ENCODE results near the gene ARHGEF3. TPM values are rescaled to one million over a fixed set of nuclear protein-coding genes. Genes with fewer than 3 reads are reported as not detected.

The ARHGEF3 gene
- total RNA-seq, 3 donors from 2014 or later (not counting 1 experiment from before 2014, with no cell fraction given): 112 to 211 (median 135) TPM

DNA sequence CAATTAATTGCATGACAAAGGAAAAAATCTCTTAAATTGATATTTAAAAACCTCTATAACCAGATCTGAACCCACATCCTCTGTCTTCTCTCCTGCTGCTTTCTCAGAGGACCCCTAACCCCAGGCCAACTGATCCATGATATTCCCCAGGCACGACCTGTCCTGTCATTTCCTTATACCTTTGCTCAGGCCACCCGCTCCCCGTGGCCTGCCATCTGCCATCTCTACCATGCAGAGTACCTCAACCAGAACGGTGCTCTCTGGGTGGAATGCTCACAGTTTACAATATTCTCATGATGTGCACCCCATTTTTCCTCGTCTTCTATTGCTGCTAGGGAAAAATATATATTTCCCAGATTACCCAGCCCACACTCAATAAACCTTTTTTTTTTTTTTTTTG lies 57.7 kb downstream of the ARHGEF3 start:
- Mint-ChIP-seq H3K36me3 (peaks cover 36% of the 10 kb centered on the region), H3K9me3 (no peaks in the 10 kb centered on the region), H3K27ac (peak overlapping the region; percentile 77 to 82), H3K4me1 (peaks cover 39 to 57% of the 10 kb centered on the region in 2 donors), H3K27me3 (ENCODE audit: low read depth in 2 of 2) (no peaks in the 10 kb centered on the region), H3K4me3 (no peak overlapping the region)
- ATAC-seq: no peak
- no peak overlapping the region for H3K27ac ChIP-seq (ENCODE audit: low read length)
- H3K4me1 ChIP-seq (ENCODE audit: control insufficient read depth, insufficient read depth, low read length): peaks cover 5% of the 10 kb centered on the region
- TF ChIP-seq, protein P1, sequence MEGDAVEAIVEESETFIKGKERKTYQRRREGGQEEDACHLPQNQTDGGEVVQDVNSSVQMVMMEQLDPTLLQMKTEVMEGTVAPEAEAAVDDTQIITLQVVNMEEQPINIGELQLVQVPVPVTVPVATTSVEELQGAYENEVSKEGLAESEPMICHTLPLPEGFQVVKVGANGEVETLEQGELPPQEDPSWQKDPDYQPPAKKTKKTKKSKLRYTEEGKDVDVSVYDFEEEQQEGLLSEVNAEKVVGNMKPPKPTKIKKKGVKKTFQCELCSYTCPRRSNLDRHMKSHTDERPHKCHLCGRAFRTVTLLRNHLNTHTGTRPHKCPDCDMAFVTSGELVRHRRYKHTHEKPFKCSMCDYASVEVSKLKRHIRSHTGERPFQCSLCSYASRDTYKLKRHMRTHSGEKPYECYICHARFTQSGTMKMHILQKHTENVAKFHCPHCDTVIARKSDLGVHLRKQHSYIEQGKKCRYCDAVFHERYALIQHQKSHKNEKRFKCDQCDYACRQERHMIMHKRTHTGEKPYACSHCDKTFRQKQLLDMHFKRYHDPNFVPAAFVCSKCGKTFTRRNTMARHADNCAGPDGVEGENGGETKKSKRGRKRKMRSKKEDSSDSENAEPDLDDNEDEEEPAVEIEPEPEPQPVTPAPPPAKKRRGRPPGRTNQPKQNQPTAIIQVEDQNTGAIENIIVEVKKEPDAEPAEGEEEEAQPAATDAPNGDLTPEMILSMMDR (IDR thresholded peaks at IDR 0.05): no peak
- no peak overlapping the region for H3K4me3 ChIP-seq (ENCODE audit: low read length)
- H3K9me3 ChIP-seq (ENCODE audit: control insufficient read depth, insufficient read depth, low read length): no peaks in the 10 kb centered on the region
- no peaks in the 10 kb centered on the region for H3K27me3 ChIP-seq (ENCODE audit: control insufficient read depth, insufficient read depth, low read length)
- intact Hi-C loops (cut with micrococcal nuclease): no loop called here
- 91% methylated on average over 5 of the region's 5 CpGs for WGBS (ENCODE audit: insufficient coverage)
- no peak for DNase-seq
- H3K36me3 ChIP-seq (ENCODE audit: control insufficient read depth, insufficient read depth, low read length): peaks cover 87% of the 10 kb centered on the region

DNA sequence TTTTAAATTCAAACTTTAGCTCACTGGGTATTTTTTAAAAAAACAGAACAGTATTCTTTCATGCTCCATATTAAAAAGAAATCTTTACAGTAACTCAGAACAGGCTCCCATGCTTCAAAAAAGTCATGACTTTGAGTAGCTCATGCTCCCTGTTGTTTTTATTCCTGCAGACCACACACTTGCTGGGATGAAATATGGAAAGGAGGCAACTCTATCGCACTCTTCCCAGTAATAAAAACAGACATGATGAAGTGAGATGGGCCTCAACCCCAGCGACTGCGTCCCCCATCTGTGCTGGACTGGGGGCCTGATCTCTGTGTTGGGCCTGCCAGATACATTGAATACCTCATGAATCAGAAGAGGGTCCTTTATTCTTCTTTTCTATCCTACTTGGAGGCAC lies 58.9 kb downstream of the ARHGEF3 start:
- peaks cover 35 to 47% of the 10 kb centered on the region in 2 donors for H3K4me1 Mint-ChIP-seq
- Histone ChIP-seq H3K9me3 (ENCODE audit: control insufficient read depth, insufficient read depth, low read length) (no peaks in the 10 kb centered on the region), H3K4me3 (ENCODE audit: low read length) (no peak overlapping the region), H3K36me3 (ENCODE audit: control insufficient read depth, insufficient read depth, low read length) (peaks cover 85% of the 10 kb centered on the region), H3K27me3 (ENCODE audit: control insufficient read depth, insufficient read depth, low read length) (no peaks in the 10 kb centered on the region), H3K27ac (ENCODE audit: low read length) (no peak overlapping the region), H3K4me1 (ENCODE audit: control insufficient read depth, insufficient read depth, low read length) (peaks cover 5% of the 10 kb centered on the region)
- H3K27me3 Mint-ChIP-seq (ENCODE audit: low read depth in 2 of 2): no peaks in the 10 kb centered on the region
- no peak for ATAC-seq
- DNase-seq: no peak
- peak overlapping the region; percentile 77 to 82 for H3K27ac Mint-ChIP-seq
- no peaks in the 10 kb centered on the region for H3K9me3 Mint-ChIP-seq
- no peak overlapping the region for H3K4me3 Mint-ChIP-seq
- 97% methylated on average over 3 of the region's 3 CpGs for WGBS (ENCODE audit: insufficient coverage)
- TF ChIP-seq, protein P1 (IDR thresholded peaks at IDR 0.05): no peak
- H3K36me3 Mint-ChIP-seq: peaks cover 27% of the 10 kb centered on the region
- intact Hi-C loops (cut with micrococcal nuclease): no loop called here

DNA sequence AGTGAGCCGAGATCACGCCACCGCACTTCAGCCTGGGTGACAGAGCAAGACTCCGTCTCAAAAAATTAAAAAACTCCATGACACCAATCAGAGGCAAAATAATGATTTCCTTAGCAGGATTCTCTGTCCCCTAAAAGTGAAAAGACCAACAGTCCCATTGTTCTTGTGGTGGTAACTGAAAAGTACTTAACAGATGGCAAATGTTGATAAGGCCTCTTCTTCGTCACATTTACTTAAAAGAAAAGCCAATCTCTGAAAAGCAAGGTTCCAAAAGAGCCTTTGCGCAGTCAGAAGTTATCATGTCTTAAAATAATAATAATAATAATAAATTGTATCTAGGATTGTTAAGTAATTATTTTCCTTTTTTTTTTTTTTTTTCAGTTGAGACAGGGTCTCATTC lies 62.7 kb downstream of the ARHGEF3 start:
- Histone ChIP-seq H3K36me3 (ENCODE audit: control insufficient read depth, insufficient read depth, low read length) (peaks cover 84% of the 10 kb centered on the region), H3K27me3 (ENCODE audit: control insufficient read depth, insufficient read depth, low read length) (no peaks in the 10 kb centered on the region), H3K27ac (ENCODE audit: low read length) (no peak overlapping the region), H3K4me3 (ENCODE audit: low read length) (no peak overlapping the region), H3K4me1 (ENCODE audit: control insufficient read depth, insufficient read depth, low read length) (peaks cover 7% of the 10 kb centered on the region), H3K9me3 (ENCODE audit: control insufficient read depth, insufficient read depth, low read length) (no peaks in the 10 kb centered on the region)
- peak overlapping the region; percentile 44 to 89 for H3K27ac Mint-ChIP-seq
- peaks cover 41 to 52% of the 10 kb centered on the region in 2 donors for H3K4me1 Mint-ChIP-seq
- ATAC-seq (no peak), DNase-seq (no peak)
- TF ChIP-seq, protein P1 (IDR thresholded peaks at IDR 0.05): no peak
- H3K4me3 Mint-ChIP-seq: no peak overlapping the region
- WGBS (ENCODE audit: insufficient coverage): 100% methylated on average over 4 of the region's 6 CpGs
- intact Hi-C loops (cut with micrococcal nuclease): no loop called here
- peaks cover 29% of the 10 kb centered on the region for H3K36me3 Mint-ChIP-seq
- H3K27me3 Mint-ChIP-seq (ENCODE audit: low read depth in 2 of 2): no peaks in the 10 kb centered on the region
- H3K9me3 Mint-ChIP-seq: no peaks in the 10 kb centered on the region

DNA sequence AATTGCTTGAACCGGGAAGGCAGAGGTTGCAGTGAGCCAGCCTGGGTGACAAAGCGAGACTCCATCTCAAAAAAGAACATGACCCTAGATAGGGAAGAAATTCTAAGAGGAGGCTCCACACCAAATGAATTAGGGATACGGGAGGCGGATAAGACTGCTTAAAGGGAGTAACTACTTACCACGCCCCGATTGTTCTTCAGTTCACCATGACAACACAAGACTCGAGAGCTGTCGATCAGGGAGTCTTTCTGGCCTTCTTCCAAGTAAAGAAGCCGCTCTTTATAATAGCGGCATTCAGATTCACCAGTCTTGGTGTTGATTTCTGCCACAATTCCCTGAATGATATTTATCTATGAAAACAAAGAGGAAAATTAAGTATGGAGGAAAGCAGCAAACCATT lies 64.7 kb downstream of the ARHGEF3 start:
- H3K9me3 Mint-ChIP-seq: no peaks in the 10 kb centered on the region
- H3K36me3 ChIP-seq (ENCODE audit: control insufficient read depth, insufficient read depth, low read length): peaks cover 71% of the 10 kb centered on the region
- no peak overlapping the region for H3K4me3 Mint-ChIP-seq
- no peaks in the 10 kb centered on the region for H3K9me3 ChIP-seq (ENCODE audit: control insufficient read depth, insufficient read depth, low read length)
- TF ChIP-seq, protein P1 (IDR thresholded peaks at IDR 0.05): no peak
- ATAC-seq: no peak
- H3K36me3 Mint-ChIP-seq: peaks cover 24% of the 10 kb centered on the region
- no peaks in the 10 kb centered on the region for H3K27me3 ChIP-seq (ENCODE audit: control insufficient read depth, insufficient read depth, low read length)
- H3K4me1 ChIP-seq (ENCODE audit: control insufficient read depth, insufficient read depth, low read length): peaks cover 24% of the 10 kb centered on the region
- DNase-seq: no peak
- WGBS (ENCODE audit: insufficient coverage): 97% methylated on average over 10 of the region's 10 CpGs
- H3K4me1 Mint-ChIP-seq: peaks cover 36 to 46% of the 10 kb centered on the region in 2 donors
- intact Hi-C loops (cut with micrococcal nuclease): no loop called here
- H3K4me3 ChIP-seq (ENCODE audit: low read length): no peak overlapping the region
- H3K27me3 Mint-ChIP-seq (ENCODE audit: low read depth in 2 of 2): no peaks in the 10 kb centered on the region
- no peak overlapping the region for H3K27ac ChIP-seq (ENCODE audit: low read length)
- H3K27ac Mint-ChIP-seq: peak overlapping the region; percentile 89 to 94

All from natural killer cell (primary cell).